H9 (cell line): ENCODE results near the gene GLOD4. TPM values are rescaled to one million over a fixed set of nuclear protein-coding genes. Genes with fewer than 3 reads are reported as not detected.

Experiments
- DNase-seq: peaks from one replicate; pipeline ENCODE4 v3.0.0-alpha.2; 2017
- H2AFZ ChIP-seq: one replicate; pipeline ENCODE4 v1.6.1; 2013; ENCODE audit warnings: mild to moderate bottlenecking, low read length, control low read depth, moderate library complexity
- H2AK5ac ChIP-seq: 2 replicates; pipeline ENCODE4 v1.6.1; 2013; ENCODE audit warnings: low read length, control low read depth, mixed read lengths; ENCODE audit not compliant: insufficient read length
- H2BK120ac ChIP-seq: one replicate; pipeline ENCODE4 v1.6.1; 2013; ENCODE audit warnings: low read depth, mild to moderate bottlenecking, low read length, control low read depth, inconsistent platforms; ENCODE audit not compliant: poor library complexity, severe bottlenecking
- H2BK12ac ChIP-seq: 2 replicates; pipeline ENCODE4 v1.6.1; 2013; ENCODE audit warnings: low read length, control low read depth, mixed read lengths, low read depth; ENCODE audit not compliant: insufficient read length
- H2BK15ac ChIP-seq: 2 replicates; pipeline ENCODE4 v1.6.1; 2013; ENCODE audit warnings: low read depth, low read length, control low read depth
- H2BK20ac ChIP-seq: one replicate; pipeline ENCODE4 v1.6.1; 2013; ENCODE audit warnings: low read depth, mild to moderate bottlenecking, low read length, control low read depth, inconsistent platforms; ENCODE audit not compliant: poor library complexity, severe bottlenecking
- H2BK5ac ChIP-seq: 2 replicates; pipeline ENCODE4 v1.6.1; 2013; ENCODE audit warnings: low read length, control low read depth, mixed read lengths; ENCODE audit not compliant: insufficient read length
- H3K14ac ChIP-seq: 2 replicates; pipeline ENCODE4 v1.6.1; 2013; ENCODE audit warnings: low read length, control low read depth; ENCODE audit not compliant: insufficient read depth
- H3K18ac ChIP-seq: 2 replicates; pipeline ENCODE4 v1.6.1; 2013; ENCODE audit warnings: low read depth, mild to moderate bottlenecking, mixed read lengths, low read length, control low read depth; ENCODE audit not compliant: insufficient read length
- H3K23ac ChIP-seq: 2 replicates; pipeline ENCODE4 v1.6.1; 2013; ENCODE audit warnings: low read length, control low read depth, mixed read lengths, low read depth; ENCODE audit not compliant: insufficient read length
- H3K23me2 ChIP-seq: 2 replicates; pipeline ENCODE4 v1.6.1; 2013; ENCODE audit warnings: low read depth, mild to moderate bottlenecking, mixed read lengths, low read length, control low read depth; ENCODE audit not compliant: insufficient read length, poor library complexity, severe bottlenecking
- H3K27ac ChIP-seq: 2 replicates; pipeline ENCODE4 v1.5.1; 2013; ENCODE audit warnings: low read length, control low read depth, mixed read lengths, low read depth; ENCODE audit not compliant: insufficient read length
- H3K27me3 ChIP-seq: 2 replicates; pipeline ENCODE4 v1.6.1; 2013; ENCODE audit warnings: low read length, control low read depth, inconsistent platforms; ENCODE audit not compliant: insufficient read depth
- H3K4ac ChIP-seq: 2 replicates; pipeline ENCODE4 v1.6.1; 2013; ENCODE audit warnings: low read depth, mild to moderate bottlenecking, control low read depth, inconsistent platforms, low read length, moderate library complexity
- H3K4me1 ChIP-seq: 2 replicates; pipeline ENCODE4 v1.6.1; 2013; ENCODE audit warnings: low read length, control low read depth, inconsistent platforms; ENCODE audit not compliant: insufficient read depth
- H3K4me2 ChIP-seq: 2 replicates; pipeline ENCODE4 v1.6.1; 2013; ENCODE audit warnings: low read length, control low read depth, mixed read lengths; ENCODE audit not compliant: insufficient read length, insufficient read depth
- H3K56ac ChIP-seq: 2 replicates; pipeline ENCODE4 v1.6.1; 2013; ENCODE audit warnings: low read depth, mild to moderate bottlenecking, mixed read lengths, low read length, control low read depth; ENCODE audit not compliant: insufficient read length
- H3K79me1 ChIP-seq: 2 replicates; pipeline ENCODE4 v1.6.1; 2013; ENCODE audit warnings: low read depth, mild to moderate bottlenecking, moderate library complexity, low read length, control low read depth, inconsistent platforms; ENCODE audit not compliant: insufficient read depth, poor library complexity, severe bottlenecking
- H3K79me2 ChIP-seq: 2 replicates; pipeline ENCODE4 v1.6.1; 2013; ENCODE audit warnings: low read length, control low read depth, inconsistent platforms; ENCODE audit not compliant: insufficient read depth
- H3K9ac ChIP-seq: 2 replicates; pipeline ENCODE4 v1.6.1; 2013; ENCODE audit warnings: low read length, control low read depth, mixed read lengths; ENCODE audit not compliant: insufficient read length; ENCODE audit errors: extremely low read depth
- H3K9me3 ChIP-seq: one replicate; pipeline ENCODE4 v1.6.1; 2013; ENCODE audit warnings: low read depth, low read length, inconsistent platforms; ENCODE audit not compliant: control insufficient read depth
- H3T11ph ChIP-seq: one replicate; pipeline ENCODE4 v1.6.1; 2013; ENCODE audit warnings: mild to moderate bottlenecking, low read length, control low read depth, inconsistent platforms
- H4K20me1 ChIP-seq: one replicate; pipeline ENCODE4 v1.6.1; 2013; ENCODE audit not compliant: control insufficient read depth, insufficient read length, insufficient read depth
- H4K5ac ChIP-seq: 2 replicates; pipeline ENCODE4 v1.6.1; 2013; ENCODE audit warnings: low read depth, mild to moderate bottlenecking, mixed read lengths, low read length, control low read depth; ENCODE audit not compliant: insufficient read length
- H4K8ac ChIP-seq: replicated peaks from 2 replicates; pipeline ENCODE4 v1.6.1; 2013; ENCODE audit warnings: low read length, control low read depth, mixed read lengths, low read depth; ENCODE audit not compliant: insufficient read length
- H4K91ac ChIP-seq: 2 replicates; pipeline ENCODE4 v1.6.1; 2013; ENCODE audit warnings: low read depth, mild to moderate bottlenecking, moderate library complexity, mixed read lengths, low read length, control low read depth; ENCODE audit not compliant: insufficient read length
- H3K27ac Mint-ChIP-seq, 3 experiments: 2 replicates in 2 of 3; 3 replicates in 1 of 3; pipeline ENCODE4 v1.8.0; 2020 to 2021; ENCODE audit warnings: mixed read lengths in 3 of 3, mild to moderate bottlenecking in 1 of 3, moderate library complexity in 1 of 3
- H3K27me3 Mint-ChIP-seq: 2 replicates; pipeline ENCODE4 v1.8.0; 2021; ENCODE audit warnings: low read depth, mild to moderate bottlenecking, moderate library complexity, mixed read lengths
- H3K36me3 Mint-ChIP-seq, 3 experiments: 2 replicates in 2 of 3; 3 replicates in 1 of 3; pipeline ENCODE4 v1.8.0; 2020 to 2021; ENCODE audit warnings: low read depth in 3 of 3, mixed read lengths in 3 of 3; ENCODE audit not compliant: insufficient read depth in 1 of 3
- H3K4me1 Mint-ChIP-seq, 2 experiments: 2 replicates each; pipeline ENCODE4 v1.8.0; 2020; ENCODE audit warnings: mixed read lengths in 2 of 2
- H3K4me3 Mint-ChIP-seq, 2 experiments: 2 replicates in 1 of 2; 3 replicates in 1 of 2; pipeline ENCODE4 v1.8.0; 2020 to 2021; ENCODE audit warnings: mild to moderate bottlenecking in 2 of 2, mixed read lengths in 2 of 2, moderate library complexity in 1 of 2
- H3K9me3 Mint-ChIP-seq, 2 experiments: 2 replicates in 1 of 2; 3 replicates in 1 of 2; pipeline ENCODE4 v1.8.0; 2020; ENCODE audit warnings: mild to moderate bottlenecking in 2 of 2, mixed read lengths in 2 of 2, moderate library complexity in 1 of 2
- CTCF ChIP-seq: fragments of 200-600 bp; sonication (generic); conservative IDR thresholded peaks from 3 replicates; pipeline ENCODE4 v1.8.0; 2021; ENCODE audit warnings: antibody characterized with exemption, mild to moderate bottlenecking
- WGBS: extraction: QIAGEN DNeasy Blood & Tissue Kit; methylation state at CpG from one replicate; pipeline ENCODE4 v1.1.7; 2013; ENCODE audit warnings: missing lambda C conversion rate, low lambda C conversion rate, mixed read lengths; ENCODE audit not compliant: insufficient read length; ENCODE audit errors: extremely low coverage; 5-methylcytosine and 5-hydroxymethylcytosine counted together
- total RNA-seq: library from RNA; stranded (reverse); gene quantifications from 2 replicates; pipeline ENCODE4 v1.2.1, GENCODE V29; 2021

Gene GLOD4
- total RNA-seq, 1 experiment from 2014 or later = 106 TPM

- Histone ChIP-seq H2BK15ac (no peak overlapping the region), H3K79me2 (no peaks in the 10 kb centered on the region; the same call in 1 of the 2 replicates), H3K4ac (no peak overlapping the region), H3K4me2 (no peak overlapping the region), H4K8ac (no peak overlapping the region), H2AFZ (no peak overlapping the region), H2BK12ac (no peak overlapping the region), H3K4me1 (no peaks in the 10 kb centered on the region), H3K56ac (no peak overlapping the region), H2BK120ac (no peak overlapping the region), H3K79me1 (no peaks in the 10 kb centered on the region), H3K27ac (no peak overlapping the region), H4K5ac (no peak overlapping the region), H4K20me1 (peaks cover 6% of the 10 kb centered on the region), H3K27me3 (no peaks in the 10 kb centered on the region), H3K18ac (no peak overlapping the region), H4K91ac (no peak overlapping the region), H3T11ph (no peak overlapping the region), H3K9me3 (no peaks in the 10 kb centered on the region), H2BK5ac (no peak overlapping the region), H3K23ac (no peak overlapping the region), H2BK20ac (no peak overlapping the region), H3K14ac (no peak overlapping the region), H3K9ac (no peak overlapping the region), H2AK5ac (no peak overlapping the region), H3K23me2 (no peaks in the 10 kb centered on the region)
- Mint-ChIP-seq H3K4me1 (no peaks in the 10 kb centered on the region), H3K4me3 (no peak overlapping the region), H3K27ac (no peak overlapping the region), H3K27me3 (no peaks in the 10 kb centered on the region), H3K9me3 (peaks cover 15 to 16% of the 10 kb centered on the region in 2 experiments), H3K36me3 (peaks cover 63 to 96% (median 95%) of the 10 kb centered on the region in 3 experiments)
- DNase-seq = no peak
- no peak for TF ChIP-seq CTCF
- no CpG with 5 or more reads among the region's 9 CpGs for WGBS
Observed at GRCh38 chr17:744937-745336, 37.1 kb downstream of the GLOD4 start.
